SW480 (cell line): ENCODE data around the gene VSIG4.
"Not testable (repeated sequence)": the region's sequence is repeated elsewhere in the genome, so short reads cannot be mapped to it uniquely, and the experiment has no call there.

Experiments
- DNase-seq: peaks from one replicate; pipeline ENCODE4 v3.0.0-alpha.2; 2016; ENCODE audit warnings: low spot score

Gene VSIG4

DNA sequence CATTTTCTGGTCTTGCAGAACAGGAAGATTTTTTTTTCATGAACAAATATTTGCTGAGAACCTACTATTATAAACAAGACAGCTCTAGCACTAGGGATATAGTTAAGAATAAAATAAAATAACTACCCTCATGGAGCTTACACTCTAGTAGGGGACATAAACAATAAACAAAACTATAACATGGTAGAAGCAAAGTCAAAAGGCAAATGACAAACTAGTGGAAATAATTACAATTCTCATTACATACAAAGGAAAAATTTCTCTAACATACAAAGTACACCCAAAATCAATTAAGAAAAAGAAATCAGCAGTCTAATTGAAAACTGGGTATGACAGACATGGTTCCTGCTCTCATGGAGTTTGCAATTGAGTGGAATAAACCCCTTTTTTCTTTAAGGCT is 32.0 kb downstream of the VSIG4 start:
- no peak for DNase-seq

DNA sequence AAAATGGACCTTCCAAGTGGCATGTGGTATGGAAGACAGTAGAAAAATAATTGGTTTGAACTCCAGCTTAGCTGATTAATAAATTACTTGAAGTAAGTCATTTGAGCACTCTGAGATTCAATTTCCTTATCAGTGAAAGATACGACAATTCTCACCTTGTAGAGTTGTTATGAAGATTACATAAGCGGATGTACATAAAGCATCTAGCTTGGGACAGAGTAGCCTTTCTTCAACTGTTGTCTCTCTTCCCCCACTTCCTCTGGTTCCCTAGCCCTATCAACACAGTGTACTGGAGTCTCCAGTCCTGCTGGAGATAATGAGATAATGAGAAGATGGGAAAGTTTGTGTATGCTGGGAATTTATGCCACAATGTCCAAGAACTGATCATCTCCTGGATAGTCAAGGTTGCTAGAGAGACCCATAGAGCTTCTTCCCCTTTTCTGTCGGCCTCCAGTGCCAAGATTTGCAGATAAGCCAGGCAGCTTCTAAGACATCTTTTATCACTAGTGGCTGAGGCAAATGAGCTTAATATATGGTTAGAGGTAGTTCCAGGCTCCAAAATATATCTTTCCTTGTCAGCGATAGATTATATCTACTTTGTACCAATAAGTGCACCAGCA is 33.9 kb downstream of the VSIG4 start:
- DNase-seq: no peak

DNA sequence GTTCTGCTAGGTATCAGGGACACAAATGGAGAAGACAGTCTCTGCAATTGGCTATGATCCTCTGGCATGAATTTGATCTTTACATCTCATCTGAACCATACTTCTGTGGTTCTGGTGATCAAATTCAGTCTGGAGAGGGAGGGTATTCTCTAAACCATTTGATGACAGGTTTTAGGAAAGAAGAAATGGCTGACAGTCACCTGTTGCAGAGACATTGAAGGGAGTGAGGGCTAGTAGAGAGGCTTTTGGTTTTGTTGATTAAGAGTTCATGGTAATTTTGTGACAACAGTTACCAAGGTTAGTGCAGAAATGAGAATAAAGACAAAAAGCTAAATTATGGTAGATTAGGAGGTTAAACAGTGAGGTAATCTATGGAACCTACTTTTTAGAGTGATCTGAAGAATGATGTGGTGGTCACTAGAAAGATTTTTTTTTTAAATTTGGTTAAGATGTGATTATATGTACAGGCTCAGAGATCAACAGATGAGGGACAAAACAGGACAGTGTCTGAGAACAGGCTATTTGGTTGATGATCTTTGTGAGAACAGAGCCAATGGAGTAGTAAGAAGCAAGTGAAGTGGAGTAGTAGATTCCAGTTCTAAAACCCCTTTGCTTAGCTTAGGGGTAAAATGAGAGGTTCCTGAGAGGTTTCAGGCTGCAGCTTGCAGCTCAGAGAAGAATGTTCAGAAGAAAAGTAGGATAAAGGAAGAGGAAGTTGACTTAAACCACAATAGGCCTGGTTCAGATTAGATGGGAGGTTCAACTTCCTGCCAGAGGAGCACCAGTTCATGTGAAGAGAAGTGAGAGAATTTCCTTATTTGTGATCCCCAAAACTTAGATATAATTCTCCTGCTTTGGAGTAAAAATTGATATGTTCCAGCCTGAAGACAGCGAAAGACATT is 34.7 kb downstream of the VSIG4 start:
- no peak for DNase-seq

DNA sequence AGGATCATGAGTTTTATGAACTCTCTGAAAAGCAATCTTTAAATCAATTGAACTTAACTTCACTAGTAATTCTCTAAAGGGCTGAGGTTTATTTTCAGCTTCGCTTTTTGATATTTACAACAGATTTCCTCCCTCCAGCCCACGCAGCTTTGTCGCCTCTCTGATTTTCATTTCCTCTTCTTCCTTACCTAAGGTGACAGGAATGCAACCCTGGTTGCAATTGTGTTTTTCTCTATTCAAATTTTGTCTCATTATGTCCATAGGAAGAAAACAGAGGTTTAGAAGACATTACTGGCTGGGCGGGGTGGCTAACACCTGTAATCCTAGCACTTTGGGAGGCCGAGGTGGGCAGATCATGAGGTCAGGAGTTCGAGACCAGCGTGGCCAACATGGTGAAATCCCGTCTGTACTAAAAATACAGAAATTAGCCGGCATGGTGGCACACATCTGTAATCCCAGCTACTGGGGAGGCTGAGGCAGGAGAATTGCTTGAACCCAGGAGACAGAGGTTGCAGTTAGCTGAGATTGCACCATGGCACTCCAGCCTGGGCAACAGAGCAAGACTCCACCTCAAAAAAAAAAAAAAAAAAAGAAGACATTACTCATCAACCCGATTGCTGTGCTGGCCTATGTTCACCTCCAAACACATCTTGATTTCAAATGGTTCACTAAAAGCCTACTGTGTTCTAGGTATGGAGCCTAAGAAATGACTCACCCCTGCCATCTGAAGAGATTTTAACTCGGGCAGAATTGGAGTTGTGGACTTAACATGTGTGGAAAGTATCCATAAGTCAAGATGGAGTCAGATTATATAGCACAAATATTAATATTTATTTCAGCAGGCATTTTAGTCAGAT is 36.8 kb downstream of the VSIG4 start:
- no peak for DNase-seq

DNA sequence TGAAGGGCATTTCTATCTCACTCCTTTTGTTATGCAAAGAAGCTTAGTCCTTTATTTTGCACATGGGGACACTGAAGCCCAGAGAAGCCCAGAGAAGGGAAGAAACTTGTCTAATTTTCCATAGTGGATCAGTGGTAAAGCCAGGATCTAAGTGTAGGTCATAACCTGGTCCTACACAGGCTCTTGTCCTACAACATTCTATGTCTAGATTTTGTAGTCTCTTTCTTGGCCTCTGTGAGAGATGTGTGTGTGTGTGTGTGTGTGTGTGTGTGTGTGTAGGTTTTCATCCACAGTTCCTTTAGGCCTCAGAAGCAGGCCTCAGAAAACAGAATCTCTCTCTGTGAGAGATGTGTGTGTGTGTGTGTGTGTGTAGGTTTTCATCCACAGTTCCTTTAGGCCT is 38.3 kb downstream of the VSIG4 start:
- DNase-seq: no peak

DNA sequence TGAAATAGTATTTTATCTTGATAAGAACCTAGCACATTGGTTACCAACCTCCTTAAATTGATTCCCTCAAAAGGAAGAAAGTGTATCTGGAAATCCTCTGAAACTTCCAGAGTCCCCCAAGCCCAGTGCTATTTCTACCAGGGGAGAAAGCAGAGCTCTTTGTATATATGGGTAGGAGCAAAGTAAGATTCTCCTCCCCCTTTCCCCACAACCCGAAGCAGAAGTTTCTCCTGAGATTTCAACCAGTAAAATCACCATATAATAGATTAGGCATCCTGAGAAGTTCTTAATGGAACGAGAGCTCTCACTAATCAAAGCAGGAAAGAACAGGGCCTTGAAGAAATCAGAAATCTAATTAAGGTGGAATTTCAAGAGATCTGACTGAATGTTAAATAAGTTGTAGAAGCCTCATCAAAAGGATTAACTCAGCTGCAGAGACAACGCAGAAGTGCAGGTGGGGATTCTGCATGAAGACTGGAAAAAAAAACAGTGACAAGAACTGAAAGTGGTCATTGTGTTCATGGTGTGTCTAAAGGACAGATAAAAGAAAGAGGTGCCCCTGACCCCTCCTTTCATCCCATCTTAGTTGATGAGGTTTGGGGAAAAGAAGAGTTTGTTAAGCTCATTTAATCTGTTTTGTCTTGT is 39.1 kb downstream of the VSIG4 start:
- DNase-seq: no peak

DNA sequence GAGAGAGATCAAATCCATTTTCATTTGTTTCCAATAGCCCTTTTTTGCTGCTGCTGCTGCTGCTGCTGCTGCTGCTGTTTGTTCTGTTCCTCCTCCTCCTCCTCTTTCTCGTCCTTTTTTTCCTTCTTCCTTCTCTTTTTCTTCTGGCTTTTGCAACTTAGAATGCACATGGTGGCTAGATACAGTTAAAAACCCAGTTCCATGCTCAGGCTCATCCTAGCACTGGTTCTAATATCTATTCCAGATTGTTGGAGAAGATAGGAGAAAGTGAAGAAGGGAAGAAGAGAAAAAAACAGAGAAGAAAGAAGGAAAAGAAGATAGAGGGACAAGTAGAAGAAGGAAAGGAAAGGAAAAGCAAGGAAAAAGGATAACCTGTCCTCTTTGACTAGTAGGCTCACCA is 39.7 kb downstream of the VSIG4 start:
- no peak for DNase-seq

DNA sequence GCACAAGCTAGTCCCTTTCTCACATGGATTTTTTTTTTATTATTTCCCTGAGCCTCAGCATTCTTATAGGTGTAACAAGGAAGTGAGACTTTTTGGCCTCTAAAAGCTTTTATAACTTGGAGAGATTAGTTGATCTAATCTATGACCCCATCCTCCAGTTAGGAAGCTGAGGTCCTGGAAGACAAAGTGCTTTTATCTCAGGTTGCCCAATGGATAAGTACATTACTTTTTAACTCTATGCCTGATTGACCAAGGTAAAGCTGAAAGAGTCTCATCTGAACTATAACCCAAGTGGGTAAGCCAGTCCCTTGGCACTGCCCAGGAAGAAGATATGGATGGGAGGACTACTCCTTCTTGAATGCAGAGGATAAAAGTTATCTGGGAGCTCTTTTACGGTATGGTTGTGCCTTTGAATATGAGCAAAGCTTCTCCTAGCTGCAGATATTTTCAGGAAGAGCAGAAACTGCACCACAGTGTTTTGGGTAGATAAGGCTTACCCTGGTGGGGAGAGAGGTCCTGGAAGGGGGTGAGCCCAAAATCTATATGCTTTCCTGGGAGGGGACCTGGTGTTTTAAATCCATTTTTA is 40.2 kb downstream of the VSIG4 start:
- DNase-seq: no peak

DNA sequence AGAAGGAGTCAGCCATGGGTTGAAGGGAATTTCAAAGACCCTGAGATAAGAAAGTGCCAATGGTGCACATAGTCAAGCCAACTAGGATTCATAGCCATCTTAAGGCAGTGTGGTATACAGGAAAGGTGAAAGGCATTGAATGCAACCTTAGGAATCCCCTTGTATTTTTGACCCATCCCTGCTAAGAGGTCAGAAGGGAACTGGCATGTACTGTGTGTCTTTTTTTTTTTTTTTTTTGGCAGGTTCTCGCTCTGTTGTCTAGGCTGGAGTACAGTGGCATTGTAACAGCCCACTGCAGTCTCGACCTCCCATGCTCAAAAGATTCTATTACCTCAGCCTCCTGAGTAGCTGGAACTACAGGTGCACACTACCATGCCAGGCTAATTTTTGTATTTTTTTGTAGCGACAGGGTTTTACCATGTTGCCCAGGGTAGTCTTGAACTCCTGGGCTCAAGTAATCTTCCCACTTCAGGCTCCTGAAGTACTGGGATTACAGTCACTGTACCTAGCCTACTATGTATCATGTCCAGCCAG is 40.8 kb downstream of the VSIG4 start:
- no peak for DNase-seq

DNA sequence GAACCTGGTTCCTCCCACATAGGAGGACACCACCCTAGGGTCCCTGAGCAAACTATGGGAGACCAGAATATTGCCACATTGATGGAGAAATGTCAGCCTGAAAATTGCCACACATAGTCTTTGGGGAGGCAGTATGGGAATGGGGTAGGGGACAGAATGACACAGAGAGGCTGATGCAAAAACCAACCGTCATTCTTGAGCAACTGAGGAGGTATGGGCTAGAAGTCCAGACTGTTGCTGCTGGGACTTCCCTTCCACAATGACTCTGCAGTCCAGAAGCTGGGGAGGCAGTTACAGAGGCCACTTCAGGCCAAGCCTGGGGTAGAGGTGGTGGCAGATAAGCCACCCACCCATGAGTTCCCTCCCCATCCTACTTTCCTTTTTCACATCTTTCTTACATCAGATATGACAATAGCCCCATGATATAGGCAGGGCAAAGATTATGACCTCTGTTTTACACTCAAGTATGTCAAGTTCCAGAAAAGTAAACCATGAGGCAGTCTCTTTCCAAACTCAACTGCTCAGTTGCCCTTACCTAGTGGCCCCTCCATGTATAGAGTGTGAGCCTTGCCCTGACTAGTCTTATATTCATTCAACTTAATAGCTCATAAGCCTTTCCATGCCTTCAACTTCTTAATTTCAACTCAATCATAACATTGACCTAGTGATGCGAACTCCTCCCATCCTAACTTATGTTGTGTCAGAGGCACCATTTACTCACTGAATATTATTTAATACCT is 41.7 kb downstream of the VSIG4 start:
- DNase-seq: no peak

DNA sequence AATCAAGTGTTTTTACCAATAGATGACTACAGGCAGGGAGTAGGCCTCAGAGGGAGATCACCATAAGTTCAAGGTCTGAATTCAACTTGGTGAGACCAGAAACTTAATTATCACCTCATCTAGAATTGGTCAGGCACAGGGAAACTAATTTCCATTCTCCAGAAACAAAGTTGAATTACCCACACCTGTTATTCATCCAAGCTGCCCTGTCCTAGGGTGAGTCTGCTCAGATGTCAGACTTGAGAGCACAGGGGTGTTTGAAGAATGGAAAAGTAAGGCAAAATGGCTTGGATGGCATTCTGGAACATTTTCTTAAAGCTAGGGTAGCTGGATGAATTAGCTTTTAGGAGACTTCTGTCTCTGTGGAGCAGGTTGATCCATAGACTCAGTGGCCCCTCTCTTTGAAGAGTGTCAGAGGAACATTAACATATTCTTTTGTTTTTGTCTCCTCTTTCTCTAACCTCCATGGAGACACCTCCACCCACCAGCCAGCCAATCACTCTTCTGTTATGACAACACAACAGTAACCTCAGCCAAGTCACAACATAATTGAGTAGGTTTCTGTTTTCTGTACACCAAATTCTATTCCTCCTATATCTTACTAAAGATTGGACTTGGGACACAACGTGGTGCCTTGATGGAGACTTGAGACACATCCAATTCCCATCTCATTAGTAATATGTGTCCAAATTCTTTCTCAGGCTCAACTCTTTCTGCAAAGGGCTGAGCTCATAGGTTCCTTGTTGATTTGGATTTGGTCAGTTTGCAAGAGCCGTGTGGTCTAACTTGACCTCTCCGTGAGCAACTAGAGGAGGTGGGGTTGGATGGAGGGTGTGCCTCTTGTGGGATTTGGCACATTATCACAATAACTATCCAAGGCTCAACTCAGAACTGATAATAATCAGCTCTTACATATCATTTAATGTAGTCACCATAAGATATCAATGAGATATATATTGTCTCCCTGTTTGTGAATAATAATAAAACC is 45.1 kb downstream of the VSIG4 start:
- no peak for DNase-seq

DNA sequence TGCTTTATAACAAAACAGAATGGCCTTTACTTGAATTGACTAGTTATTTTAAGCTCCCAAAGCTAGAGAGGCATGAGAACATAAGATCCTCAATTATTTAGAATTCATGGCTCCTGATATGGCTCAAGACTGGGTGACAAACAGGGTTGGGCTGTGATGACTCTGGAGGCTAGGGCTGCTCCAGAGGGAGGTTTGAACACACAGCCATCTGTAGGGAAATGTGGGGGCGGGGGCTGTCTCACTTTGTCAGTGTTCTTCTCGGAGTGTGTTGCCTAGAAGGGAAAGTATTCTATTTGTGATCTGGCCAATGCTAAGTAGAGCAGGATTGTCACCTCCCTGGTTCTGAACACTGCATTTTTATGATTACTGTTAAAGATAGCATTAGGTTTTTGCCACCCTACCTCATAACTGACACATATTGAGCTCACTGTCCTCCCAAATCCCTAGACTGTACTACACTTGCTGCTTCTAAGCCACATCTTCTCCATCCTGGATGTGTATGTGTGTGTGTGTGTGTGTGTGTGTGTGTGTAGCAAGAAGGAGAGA is 45.9 kb downstream of the VSIG4 start:
- no peak for DNase-seq

DNA sequence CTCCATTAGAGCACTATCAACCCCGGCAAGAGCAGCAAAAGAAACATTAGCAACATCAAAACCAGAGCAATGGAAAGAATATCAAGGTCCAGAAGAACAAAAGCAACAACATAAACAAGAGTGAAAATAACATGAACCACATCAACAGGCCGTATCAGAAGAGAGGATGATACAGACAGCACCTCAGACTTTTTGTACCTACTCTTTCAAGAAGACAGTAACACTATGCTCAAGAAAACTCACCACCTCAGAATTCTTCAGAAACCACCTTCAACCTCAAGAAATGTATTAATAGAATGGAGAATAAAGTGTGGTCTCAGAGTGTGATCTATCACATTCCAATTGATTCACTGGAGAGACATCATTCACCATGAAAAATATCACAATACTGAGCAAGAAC is 46.5 kb downstream of the VSIG4 start:
- no peak for DNase-seq

DNA sequence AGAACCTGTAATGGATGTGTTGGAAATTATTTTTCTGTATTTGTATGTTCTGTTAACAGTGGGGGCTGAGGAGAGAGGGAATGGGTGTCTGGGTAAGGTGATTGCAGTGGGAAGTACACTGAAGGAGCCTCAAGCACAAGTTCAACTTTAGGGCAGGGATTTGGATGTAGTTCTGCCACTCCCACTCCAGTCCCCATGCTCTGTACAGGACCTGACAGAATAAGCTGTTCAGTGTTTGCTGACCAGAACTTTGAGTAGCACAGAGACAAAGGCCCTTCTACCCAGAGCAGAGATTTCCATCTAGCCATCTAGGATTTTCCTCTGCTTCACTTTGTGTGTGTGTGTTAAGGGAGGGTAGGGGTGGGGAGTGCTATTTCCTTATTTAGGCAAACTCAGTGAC is 49.2 kb downstream of the VSIG4 start:
- DNase-seq: no peak

DNA sequence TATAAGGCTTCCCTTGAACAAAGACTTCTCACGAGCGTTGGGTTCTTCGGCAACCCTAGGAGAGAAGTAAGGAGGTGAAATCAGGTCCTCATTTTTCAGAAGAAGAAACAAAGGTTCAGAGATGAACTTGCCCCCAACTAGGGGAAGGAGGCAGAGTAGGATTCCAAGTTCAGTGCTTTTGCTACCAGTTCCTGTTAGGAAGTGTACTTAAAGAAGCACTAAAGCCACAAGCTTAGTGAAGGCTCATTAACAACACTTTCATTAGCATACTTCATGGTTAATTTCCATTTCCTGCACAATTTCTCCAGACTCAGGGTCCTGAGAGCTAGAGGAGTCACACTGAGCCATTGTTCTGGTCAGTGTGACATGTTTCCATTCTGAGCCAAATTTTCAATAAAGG is 52.1 kb downstream of the VSIG4 start:
- DNase-seq: no peak

DNA sequence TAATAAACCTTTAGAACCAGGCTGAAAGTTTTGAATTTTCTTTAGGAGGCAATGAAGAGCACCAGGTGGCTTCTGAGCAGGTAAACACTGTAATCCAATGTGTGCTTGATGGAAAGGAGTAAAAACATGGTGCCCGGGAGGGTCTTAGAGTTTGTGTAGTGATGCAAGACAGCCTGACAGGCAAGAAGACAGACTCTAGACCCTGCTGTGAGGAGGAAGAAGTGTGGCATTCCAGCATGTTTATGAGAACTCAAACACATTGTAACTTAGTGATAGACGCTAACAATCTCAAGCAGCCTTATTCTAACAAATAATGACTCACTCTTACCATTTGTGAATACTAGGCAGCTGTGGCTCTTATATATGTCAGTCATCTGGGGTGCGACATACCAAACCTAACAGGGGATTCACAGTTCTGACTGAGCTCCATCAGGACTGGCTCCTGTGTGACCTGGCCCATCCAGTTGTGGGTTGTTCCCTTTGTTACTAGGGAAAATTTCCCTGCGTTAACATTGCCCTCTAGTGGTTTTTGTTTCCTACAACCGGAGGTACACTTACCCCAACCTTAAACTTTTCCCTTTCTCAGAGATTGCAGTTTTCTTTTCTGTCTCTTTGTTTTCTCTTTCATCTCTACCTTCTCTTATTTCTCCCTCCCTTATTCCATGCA is 53.8 kb downstream of the VSIG4 start:
- DNase-seq: peak; percentile 55

DNA sequence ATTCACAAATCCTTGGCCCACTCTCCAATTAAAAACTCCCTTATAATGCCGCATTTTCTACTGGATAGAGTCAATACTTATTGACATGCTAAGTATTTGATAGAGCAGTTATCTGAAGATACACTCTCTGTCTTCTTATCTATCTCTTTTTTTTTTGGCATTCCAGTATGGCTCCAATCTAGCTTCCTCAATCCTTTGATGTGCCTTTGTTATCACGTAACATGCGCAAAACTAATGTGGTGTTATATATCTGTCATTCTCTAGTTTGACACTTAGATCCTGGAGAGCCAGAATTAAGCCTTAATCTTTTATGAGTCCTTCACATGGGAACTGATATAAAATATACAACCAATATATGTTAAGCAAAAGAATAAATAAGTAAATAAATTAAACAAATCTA is 54.7 kb downstream of the VSIG4 start:
- no peak for DNase-seq

DNA sequence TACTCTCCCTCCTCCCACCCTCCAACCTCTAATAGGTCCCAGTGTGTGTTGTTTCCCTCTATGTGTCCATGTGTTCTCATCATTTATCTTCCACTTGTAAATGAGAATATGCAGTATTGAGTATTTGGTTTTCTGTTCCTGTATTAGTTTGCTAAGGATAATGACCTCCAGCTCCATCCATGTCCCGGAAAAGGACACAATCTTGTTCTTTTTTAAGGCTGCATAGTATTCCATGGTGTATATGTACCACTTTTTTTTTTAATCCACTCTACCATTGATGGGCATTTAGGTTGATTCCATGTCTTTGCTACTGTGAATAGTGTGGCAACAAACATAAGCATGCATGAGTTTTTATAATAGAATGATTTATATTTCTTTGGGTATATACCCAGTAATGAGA is 62.7 kb downstream of the VSIG4 start:
- DNase-seq: not testable (repeated sequence)

DNA sequence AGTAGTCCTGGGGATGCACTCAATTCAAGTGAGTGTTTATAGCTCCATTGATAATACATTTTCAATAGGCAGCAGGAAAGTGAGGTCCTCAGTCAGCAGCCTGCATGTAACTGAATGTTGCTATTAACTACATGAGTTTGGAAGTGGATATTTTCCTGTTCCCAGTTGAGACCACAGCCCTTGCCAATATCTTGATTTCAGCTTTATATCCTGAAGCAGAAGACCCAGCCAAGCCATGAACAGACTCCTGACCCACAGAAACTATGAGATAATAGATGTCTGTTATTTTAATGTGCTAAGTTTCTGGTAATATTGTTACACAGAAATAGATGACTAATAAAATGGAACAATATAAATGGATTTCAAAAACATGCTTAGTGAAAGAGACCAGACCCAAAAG is 63.7 kb downstream of the VSIG4 start:
- no peak for DNase-seq
